Raji (cell line): Measurements from ENCODE around the gene CA10.

Experiments used
- POLR2A ChIP-seq: IDR thresholded peaks from 2 replicates; pipeline ENCODE4 v1.6.1; 2011; ENCODE audit warnings: low read depth, low read length, control low read depth; ENCODE audit not compliant: insufficient read depth

Gene CA10

DNA sequence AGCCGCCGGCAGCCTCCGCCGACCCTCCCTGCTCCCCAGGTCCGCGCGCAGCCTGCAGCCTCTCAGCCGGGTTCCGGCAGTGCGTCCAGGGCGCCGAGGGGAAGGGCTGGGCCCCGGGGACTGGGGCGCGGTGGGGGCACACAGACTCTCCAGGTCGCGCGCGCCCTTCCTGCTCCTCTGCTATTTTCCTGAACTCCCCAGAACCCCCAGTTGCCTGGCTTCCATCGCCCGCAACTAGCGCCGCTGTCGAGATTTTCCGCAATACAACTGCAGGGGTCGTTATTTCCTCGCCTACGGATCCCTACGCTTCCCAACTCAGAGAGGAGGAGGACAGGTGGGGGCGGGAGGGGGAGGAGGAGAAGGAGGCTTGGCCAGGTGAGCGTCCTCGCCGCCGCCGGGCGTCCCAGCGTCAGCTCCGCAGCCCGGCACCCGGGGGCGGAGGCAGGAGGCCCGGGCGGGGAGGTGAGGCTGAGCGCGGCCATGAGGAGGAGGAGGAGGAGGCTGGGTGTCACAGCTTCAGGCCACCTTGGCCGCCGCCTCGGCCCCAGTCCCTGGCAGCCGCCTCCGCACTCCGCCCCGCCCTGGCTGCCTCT lies at the start of gene CA10:
Gene CA10, minus strand, starts transcription at position 265 of the 593 bp plus-strand sequence.
- no peak for TF ChIP-seq POLR2A

- no peak for TF ChIP-seq POLR2A
Observed at GRCh38 chr17:52207796-52208195, 49.3 kb upstream of the CA10 start.

DNA sequence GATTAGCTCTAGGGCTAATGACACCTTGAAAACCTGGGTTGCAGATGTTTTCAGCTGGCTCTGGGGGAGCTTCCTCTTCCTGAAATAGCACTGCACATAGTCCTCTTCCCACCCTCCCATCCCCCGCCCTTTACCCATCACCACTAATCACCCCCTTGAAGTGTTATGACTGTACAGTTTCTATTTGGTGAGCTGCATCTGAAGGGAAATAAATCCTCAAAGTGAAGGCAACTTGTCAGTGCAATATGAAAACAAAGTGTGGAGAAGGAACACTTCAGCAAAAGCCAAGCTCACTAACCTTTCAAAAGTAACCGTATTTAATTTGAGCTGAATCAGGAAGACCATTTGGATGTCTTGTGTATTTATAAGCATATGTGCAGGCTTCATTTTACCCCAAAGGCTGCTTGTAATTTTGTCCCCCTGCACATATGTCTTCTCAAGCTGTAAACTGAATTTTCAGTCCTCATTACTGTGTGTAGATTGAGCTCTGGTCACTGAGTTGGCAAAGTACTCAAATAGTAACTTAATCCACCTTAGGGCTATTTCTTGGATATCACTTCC lies 44.1 kb upstream of the CA10 start:
- no peak for TF ChIP-seq POLR2A

DNA sequence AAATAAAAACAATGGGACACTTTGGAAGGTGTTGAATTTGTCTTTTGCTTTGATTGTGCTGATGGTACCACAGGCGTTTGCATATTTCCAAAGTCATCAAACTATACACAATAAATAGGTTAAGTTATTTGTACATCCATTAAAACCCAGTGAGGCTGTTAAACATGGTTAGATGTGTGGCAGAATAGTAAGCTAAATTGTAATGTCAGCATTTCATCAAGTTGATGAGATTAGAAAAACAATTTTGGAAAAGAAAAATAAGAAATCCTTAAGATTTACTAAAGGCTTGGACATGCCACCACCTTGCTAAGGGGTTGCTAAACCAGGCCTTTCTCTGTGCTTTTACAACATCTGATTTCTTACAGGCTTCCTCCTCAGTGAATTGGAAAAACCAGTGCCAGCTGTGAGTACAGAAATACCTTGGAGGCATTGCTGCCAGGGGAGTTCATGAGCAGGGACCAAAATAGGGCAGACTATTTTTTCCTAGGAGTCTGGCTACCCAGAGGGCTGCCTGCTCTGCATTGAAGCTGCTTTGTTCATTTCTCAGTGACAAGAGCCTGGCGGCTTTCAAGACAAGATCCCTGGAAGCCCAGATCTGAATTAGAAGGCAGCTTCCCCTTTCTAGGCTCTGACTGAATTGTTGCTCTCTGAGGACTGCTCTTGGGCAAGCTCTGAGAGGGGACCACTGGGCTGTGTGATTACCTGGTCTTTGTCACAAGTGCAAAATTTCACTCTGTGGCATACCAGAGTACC lies 43.4 kb upstream of the CA10 start:
- no peak for TF ChIP-seq POLR2A

- TF ChIP-seq POLR2A, result no peak
Observed at GRCh38 chr17:52191491-52191890, 33.0 kb upstream of the CA10 start.

- TF ChIP-seq POLR2A, result no peak
Observed at GRCh38 chr17:52181782-52182181, 23.3 kb upstream of the CA10 start.

DNA sequence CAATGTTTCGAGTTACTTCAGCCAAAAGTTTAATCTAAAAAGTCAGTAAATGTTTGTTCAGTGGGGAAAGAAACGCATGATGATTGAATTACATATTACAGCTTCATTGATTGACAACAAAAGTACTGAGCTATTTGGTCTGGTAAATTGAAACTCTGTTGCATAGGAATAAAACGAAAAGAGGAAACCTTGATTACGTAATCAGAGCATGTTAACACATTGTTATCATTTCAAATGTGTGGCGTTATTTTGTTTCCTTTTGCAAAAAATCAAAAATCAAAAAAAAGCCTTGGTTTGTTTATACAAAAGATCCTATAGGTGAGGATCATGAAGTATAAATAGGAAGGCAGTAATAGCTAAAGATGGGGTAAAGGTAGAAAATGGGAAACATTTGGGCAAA lies 19.5 kb upstream of the CA10 start:
- TF ChIP-seq POLR2A, result no peak

GRCh38 chr17:52170963-52171572 lies 12.6 kb upstream of the CA10 start:
- TF ChIP-seq POLR2A, result no peak

GRCh38 chr17:52160136-52160567 lies 1.6 kb upstream of the CA10 start:
- no peak for TF ChIP-seq POLR2A

GRCh38 chr17:52159246-52160135 lies 977 bp upstream of the CA10 start:
- TF ChIP-seq POLR2A, result no peak

- TF ChIP-seq POLR2A, result no peak
Observed at GRCh38 chr17:52157603-52158449, 688 bp downstream of the CA10 start.

DNA sequence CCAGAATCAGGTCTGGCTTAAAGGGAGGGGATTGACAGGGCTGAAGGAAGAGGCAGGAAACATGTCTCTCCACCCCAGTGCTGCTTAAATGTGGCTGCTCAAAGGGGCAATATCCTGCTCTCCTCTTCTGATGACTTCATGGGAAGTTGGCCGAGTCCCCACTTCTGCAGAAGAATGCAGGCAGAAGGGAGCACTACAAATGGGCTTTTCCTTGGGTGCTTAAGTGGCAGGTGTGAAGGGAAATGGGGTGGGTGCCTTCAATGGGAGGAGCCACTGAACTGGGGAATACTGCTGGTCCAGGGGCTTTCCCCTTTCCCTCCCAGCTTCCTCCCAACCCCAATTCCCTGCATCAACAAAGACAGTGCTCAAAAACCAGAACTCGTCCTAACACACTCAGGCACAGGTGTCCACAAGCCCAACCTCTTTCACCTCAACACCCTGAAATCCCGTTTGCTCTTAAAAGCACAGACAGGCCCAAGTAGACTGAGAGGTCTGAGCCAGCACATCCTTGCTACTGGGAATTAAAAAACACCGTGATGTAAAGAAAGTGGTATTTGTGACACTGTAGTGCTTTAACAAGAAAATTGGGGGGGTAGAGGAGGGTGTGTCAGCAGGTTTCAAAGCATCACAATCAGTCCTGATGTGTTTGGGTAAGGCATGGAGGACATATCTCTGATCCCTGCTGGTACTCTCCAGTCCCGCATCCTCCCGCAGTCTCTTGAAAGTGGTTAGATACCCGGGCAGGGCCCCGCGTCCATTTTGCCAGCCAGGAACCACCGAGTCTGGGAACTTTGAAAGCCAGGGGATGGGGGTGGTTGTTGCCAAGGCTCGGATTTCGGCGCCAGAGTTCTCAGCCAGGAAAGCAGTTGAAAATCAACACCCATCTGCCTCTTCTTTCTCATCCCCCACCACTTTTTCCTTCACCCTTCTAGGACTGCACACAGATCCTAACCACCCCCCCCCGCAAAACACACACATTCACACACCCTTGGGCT lies 1.6 kb downstream of the CA10 start:
- TF ChIP-seq POLR2A, result no peak

GRCh38 chr17:52155301-52155700 lies 3.2 kb downstream of the CA10 start:
- TF ChIP-seq POLR2A, result no peak
